Immature natural killer cell (primary cell): ENCODE measurements around the gene MRGPRD. TPM values are rescaled to one million over a fixed set of nuclear protein-coding genes. Genes with fewer than 3 reads are reported as not detected.

Source experiments
- DNase-seq, 3 donors: peaks; one replicate each; pipeline ENCODE4 v3.0.0; 2022; ENCODE audit warnings: mixed read lengths in 1 of 3
- H3K27ac Mint-ChIP-seq, 6 donors: one replicate each; pipeline ENCODE4 v1.8.0; 2020; ENCODE audit warnings: mixed read lengths in 6 of 6, mild to moderate bottlenecking in 5 of 6, inconsistent platforms in 4 of 6, moderate library complexity in 3 of 6
- H3K27me3 Mint-ChIP-seq, 3 donors: one replicate each; pipeline ENCODE4 v1.8.0; 2020 to 2021; ENCODE audit warnings: low read depth in 3 of 3, mild to moderate bottlenecking in 3 of 3, mixed read lengths in 3 of 3, moderate library complexity in 3 of 3, inconsistent platforms in 1 of 3
- H3K36me3 Mint-ChIP-seq, 3 donors: one replicate each; pipeline ENCODE4 v1.8.0; 2020; ENCODE audit warnings: mixed read lengths in 3 of 3, inconsistent platforms in 2 of 3, mild to moderate bottlenecking in 2 of 3
- H3K4me1 Mint-ChIP-seq, 2 donors: one replicate each; pipeline ENCODE4 v1.8.0; 2020; ENCODE audit warnings: inconsistent platforms in 2 of 2, mild to moderate bottlenecking in 2 of 2, mixed read lengths in 2 of 2, moderate library complexity in 1 of 2
- H3K4me3 Mint-ChIP-seq, 5 donors: one replicate each; pipeline ENCODE4 v1.8.0; 2020; ENCODE audit warnings: mild to moderate bottlenecking in 5 of 5, mixed read lengths in 5 of 5, inconsistent platforms in 3 of 5, moderate library complexity in 3 of 5
- H3K9me3 Mint-ChIP-seq, 6 donors: one replicate each; pipeline ENCODE4 v1.8.0; 2020; ENCODE audit warnings: mild to moderate bottlenecking in 6 of 6, mixed read lengths in 6 of 6, inconsistent platforms in 4 of 6, moderate library complexity in 3 of 6
- polyA plus RNA-seq, 3 donors: library from polyadenylated mRNA; unstranded; fragments of 300-500 nt; fragmentation: Illumina TruSeq; gene quantifications; one replicate each; pipeline ENCODE4 v1.2.3, GENCODE V29; 2021

Gene MRGPRD
- polyA plus RNA-seq, 3 donors from 2014 or later = not detected

DNA sequence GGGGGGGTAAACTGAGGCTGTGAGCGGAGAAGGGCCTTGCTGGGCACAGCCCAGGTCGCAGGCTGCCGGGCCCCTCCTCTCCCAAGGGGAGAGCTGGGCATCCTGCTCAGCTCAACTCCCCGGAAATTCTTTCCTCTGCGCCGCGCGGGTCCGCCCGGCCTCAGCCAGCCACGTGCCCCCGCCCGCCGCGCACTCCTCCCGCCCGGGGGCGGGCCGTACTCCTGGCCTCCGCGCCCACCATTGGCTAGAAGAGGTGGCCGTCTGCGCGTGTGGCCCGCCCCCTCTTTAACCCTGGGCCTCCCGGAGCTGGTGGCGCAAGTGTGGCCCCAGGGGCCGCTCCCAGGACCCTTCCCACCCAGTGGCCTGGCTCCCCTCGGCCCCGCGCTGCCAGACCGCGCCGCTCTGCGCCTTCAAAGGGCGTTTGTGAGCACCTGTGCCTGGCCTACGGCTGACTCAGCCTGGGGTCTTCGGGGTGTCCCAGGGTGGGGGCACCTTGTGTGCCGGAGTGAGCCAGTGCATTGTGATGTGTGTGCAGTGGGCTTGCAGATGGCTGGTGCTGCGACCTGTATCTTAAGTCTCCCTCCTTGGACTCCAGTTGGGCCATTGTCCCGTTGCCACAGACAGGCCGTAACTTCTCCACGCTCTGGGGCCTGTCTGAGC lies 30.3 kb upstream of the MRGPRD start:
- Mint-ChIP-seq H3K9me3 (no peaks in the 10 kb centered on the region), H3K27me3 (peaks cover 6 to 13% (median 7%) of the 10 kb centered on the region in 3 donors), H3K36me3 (no peaks in the 10 kb centered on the region), H3K4me1 (peaks cover 0 to 1% of the 10 kb centered on the region in 2 donors), H3K4me3 (peak overlapping the region in 1 of 5 donors; percentile 7), H3K27ac (no peak overlapping the region)
- peak in 2 of 3 donors; percentile 10 to 19 for DNase-seq

DNA sequence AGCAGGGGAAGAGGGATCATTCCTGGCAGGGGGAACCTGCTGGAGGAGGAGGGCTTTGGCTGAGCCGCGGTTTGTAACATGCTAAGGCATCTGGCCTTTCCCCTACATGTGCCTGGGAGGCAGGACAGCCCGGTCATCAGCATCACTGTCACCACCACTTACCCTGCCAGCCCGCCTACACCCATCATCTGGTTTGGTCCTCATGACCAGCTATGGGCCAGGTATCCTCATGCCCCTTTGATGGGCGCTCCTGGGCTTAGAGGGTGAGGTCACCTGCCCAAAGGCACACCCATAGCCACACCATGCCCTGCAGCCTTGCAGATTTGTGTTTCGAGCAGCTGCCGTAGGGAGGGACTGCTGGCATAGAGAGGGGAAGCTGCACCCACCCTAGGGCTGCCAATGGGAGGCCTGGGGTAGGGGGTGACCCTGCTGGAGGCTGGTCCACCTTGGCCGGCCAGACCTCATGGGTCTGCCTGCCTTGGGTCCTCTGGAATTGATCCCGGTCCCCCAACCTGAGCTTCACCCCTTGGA lies 29.6 kb upstream of the MRGPRD start:
- H3K4me3 Mint-ChIP-seq = no peak overlapping the region
- peaks cover 0 to 1% of the 10 kb centered on the region in 2 donors for H3K4me1 Mint-ChIP-seq
- peaks cover 7 to 13% (median 9%) of the 10 kb centered on the region in 3 donors for H3K27me3 Mint-ChIP-seq
- no peaks in the 10 kb centered on the region for H3K36me3 Mint-ChIP-seq
- no peaks in the 10 kb centered on the region for H3K9me3 Mint-ChIP-seq
- H3K27ac Mint-ChIP-seq = no peak overlapping the region
- no peak for DNase-seq

DNA sequence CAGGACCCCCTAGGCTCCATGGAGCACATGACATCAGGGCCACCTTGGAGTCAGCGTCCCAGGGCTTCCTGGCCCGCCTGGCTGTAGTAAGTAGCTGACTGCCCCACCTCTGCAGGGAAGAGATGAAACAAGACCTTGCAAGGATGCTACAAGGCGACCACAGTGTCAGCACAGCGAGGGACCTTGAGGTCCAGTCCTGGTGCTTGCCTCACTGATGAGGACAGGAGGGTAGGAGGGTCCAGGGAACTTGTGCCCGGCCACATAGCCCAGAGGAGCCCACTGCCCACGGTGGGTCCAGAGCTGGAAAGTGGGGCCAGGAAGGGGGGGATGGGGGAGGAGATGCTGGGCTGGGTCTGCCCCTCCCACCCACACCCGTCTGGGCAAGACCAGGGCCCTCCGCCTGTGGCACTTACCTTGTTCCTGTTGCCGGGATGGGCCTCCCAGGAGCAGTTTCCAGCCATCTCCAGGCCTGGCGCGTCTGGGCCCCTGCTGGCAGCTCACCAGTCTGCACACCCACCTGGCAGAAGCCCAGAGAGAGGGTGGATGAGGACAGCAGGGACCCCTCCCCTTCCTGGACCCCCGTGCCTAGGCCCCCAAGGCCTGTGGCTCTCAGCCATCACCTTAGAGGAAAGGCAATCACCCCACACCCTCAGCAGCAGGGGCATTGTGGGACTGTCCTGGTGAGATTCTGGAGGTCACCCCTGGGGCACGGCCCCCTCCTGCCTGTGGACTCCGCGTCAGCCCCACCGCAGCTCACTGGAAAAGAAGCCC lies 28.8 kb upstream of the MRGPRD start:
- Mint-ChIP-seq H3K27me3 (peaks cover 9 to 13% (median 10%) of the 10 kb centered on the region in 3 donors), H3K36me3 (no peaks in the 10 kb centered on the region), H3K4me1 (peaks cover 0 to 1% of the 10 kb centered on the region in 2 donors), H3K4me3 (no peak overlapping the region), H3K27ac (no peak overlapping the region), H3K9me3 (no peaks in the 10 kb centered on the region)
- no peak for DNase-seq

DNA sequence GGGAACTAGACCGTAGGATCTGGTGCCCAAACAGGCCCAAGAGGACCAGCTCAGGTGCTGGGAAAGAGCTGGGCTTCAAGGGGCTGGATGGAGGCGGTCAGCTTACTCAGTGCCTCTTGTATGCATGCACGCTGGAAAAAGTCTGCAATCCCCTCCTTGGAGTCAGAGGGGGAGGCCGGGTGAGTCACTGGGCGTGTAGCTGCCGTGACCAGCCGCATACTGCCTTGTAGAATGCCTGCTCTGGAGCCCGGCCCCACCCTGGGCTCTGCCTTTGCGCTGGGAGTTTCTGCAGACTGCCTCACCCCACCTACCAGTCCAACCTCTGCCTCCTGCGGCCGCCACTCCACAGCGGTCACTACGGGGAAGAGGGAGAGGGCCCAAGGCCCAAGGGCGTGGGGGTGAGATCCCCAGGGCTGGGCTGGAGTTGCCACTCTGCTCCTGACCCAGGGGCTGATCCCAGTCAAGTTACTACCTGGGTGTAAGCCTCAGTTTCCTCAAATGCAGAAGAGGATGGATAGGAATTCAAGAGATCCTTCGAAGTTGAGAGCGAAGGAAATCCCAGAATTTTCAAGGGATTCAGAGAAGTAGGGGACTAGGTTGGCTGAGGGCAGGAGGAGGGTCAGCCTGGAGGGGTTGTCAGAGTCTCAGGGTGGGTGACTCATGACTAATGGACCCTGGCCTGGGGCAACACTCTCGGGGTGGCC lies 28.1 kb upstream of the MRGPRD start:
- DNase-seq = no peak
- no peaks in the 10 kb centered on the region for H3K36me3 Mint-ChIP-seq
- peaks cover 9 to 13% (median 9%) of the 10 kb centered on the region in 3 donors for H3K27me3 Mint-ChIP-seq
- H3K9me3 Mint-ChIP-seq = no peaks in the 10 kb centered on the region
- H3K27ac Mint-ChIP-seq = no peak overlapping the region
- peaks cover 0 to 1% of the 10 kb centered on the region in 2 donors for H3K4me1 Mint-ChIP-seq
- no peak overlapping the region for H3K4me3 Mint-ChIP-seq

DNA sequence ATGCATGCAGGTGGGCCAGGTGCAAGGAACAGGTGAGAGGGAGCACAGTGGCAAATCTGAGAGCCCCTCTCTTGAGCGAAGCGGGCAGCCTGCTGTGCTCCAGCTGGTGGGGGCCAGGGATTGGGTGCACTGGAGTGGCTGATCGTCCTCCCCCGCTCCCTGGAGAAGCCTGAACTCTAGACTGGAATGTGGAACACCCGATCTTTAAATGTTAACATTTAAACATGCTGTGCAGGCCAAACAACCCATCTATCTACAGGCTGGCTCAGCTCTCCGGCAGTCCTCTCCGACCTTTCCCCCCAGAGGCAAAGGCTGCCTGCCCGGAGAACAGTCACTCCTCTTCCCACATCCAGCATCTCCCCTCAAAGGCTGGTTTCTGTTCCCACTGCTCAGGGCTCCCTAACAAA lies 27.2 kb upstream of the MRGPRD start:
- no peak for DNase-seq
- H3K36me3 Mint-ChIP-seq = no peaks in the 10 kb centered on the region
- peaks cover 10 to 11% (median 11%) of the 10 kb centered on the region in 3 donors for H3K27me3 Mint-ChIP-seq
- H3K4me3 Mint-ChIP-seq = no peak overlapping the region
- H3K4me1 Mint-ChIP-seq = peaks cover 0 to 1% of the 10 kb centered on the region in 2 donors
- H3K27ac Mint-ChIP-seq = no peak overlapping the region
- no peaks in the 10 kb centered on the region for H3K9me3 Mint-ChIP-seq

DNA sequence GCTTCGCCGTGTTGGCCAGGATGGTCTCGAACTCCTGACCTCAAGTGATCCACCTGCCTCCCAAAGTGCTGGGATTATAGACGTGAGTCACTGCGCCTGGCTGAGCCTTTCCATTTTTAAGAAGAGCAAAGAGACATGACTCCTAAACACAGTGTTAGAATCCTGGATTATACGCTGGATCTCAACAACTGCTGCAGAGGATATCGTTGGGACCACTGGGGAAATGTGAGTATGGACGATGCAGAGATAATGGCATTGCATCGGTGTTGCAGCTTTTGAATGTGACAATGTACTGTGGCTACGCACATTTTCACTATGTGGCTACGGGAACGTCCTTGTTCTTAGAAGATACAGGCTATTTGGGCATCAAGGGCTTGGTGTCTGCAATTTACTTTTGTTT lies 26.0 kb upstream of the MRGPRD start:
- no peaks in the 10 kb centered on the region for H3K9me3 Mint-ChIP-seq
- no peak for DNase-seq
- H3K27me3 Mint-ChIP-seq = peaks cover 8 to 11% (median 8%) of the 10 kb centered on the region in 3 donors
- H3K4me3 Mint-ChIP-seq = no peak overlapping the region
- no peaks in the 10 kb centered on the region for H3K36me3 Mint-ChIP-seq
- peaks cover 0 to 1% of the 10 kb centered on the region in 2 donors for H3K4me1 Mint-ChIP-seq
- H3K27ac Mint-ChIP-seq = no peak overlapping the region

DNA sequence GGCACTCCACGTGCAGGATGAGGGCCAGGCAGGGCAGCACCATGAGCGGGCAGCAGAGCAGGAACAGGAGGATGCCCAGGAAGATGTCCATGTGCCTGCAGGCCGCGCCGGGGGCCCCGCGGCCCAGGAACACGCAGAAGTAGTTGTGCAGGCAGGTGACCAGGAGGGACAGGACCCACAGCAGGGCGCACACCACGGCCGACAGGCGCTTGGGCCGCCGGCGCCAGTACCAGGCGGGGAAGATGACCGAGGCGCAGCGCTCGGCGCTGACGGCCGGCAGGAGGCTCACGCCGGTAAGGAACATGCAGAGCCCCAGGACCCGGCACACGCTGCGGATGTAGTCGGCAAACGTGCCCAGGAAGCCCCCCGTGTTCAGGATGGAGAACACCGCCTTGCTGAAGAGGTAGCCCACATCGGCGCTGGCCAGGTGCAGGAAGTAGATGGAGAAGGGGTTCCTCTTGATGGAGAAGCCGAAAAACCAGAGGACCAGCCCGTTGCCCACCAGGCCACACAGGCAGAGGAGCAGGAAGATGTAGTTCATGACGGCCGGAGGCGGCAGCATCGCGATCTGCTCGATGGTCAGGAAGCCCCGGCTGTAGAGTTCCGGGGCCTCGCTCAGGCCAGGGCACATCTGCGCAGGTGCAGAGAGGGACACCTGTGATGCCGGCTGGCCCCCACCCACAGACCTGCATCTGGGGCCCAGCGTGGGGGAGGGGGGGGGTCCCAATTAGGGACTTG lies 25.0 kb upstream of the MRGPRD start:
- Mint-ChIP-seq H3K4me1 (peaks cover 0 to 2% of the 10 kb centered on the region in 2 donors), H3K36me3 (no peaks in the 10 kb centered on the region), H3K4me3 (peak overlapping the region in 1 of 5 donors; percentile 20), H3K27me3 (peaks cover 6 to 9% (median 7%) of the 10 kb centered on the region in 3 donors), H3K27ac (no peak overlapping the region), H3K9me3 (no peaks in the 10 kb centered on the region)
- no peak for DNase-seq

DNA sequence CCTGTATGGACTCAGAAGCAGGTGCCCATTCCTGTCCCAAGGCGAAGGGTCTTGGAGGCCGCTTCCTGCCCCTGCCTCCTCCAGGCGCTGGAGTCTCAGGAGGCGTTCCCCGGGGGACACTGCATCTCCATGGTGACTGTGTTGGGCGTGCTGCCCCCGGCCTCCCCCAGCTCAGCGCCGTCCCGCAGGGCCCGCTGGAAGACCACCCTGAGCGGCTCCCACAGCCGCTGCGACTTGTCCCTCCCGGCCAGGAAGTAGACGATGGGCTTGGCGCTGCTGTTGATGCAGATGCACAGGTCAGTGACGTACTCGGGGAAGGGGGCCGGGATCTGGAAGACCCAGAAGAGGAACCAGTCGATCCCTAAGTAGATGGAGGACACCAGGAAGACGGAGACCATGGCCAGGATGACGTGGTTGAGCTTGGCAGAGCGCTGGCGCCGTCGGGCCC lies 24.4 kb upstream of the MRGPRD start:
- no peaks in the 10 kb centered on the region for H3K9me3 Mint-ChIP-seq
- no peaks in the 10 kb centered on the region for H3K36me3 Mint-ChIP-seq
- H3K27me3 Mint-ChIP-seq = peaks cover 7 to 9% (median 8%) of the 10 kb centered on the region in 3 donors
- no peak overlapping the region for H3K27ac Mint-ChIP-seq
- H3K4me3 Mint-ChIP-seq = peak overlapping the region in 1 of 5 donors; percentile 20
- DNase-seq = no peak
- peaks cover 0 to 4% of the 10 kb centered on the region in 2 donors for H3K4me1 Mint-ChIP-seq

DNA sequence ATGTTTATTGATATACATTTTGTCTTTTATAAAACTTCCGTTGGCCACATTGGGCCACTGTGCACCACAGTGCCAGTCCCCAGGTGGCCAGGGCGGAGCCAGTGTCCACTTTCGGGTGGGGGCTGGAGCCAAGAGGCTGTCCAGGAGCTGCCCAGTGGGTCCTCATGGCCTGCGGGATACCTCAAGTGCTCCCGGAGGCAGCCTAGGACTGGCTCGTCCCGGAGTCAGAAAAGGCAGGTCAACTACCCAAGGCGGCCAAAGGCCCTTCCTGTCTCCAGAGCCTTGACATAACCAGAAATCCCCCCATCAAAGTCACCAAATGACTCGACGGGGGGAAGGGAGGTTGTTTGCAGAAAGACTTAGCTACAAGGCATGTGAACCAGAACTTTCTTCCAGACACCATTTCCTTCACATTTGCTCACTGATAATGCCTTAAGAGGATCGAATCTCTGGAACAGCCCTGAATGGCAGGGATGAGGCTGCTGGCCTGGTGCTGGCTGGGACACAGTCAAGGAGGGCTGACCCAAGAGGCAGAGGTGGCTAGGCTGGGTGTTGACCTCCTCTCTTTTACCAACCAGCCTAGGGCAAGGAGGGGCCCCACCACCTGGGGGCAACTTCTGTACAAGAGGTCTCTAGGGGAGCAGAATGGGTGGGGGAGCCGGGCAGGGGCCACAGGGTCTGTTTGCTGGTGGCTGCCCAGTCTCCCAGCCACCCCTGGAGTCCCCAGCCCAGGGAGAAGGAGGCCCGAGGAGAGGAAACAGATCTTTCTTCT lies 23.8 kb upstream of the MRGPRD start:
- peaks cover 2 to 9% of the 10 kb centered on the region in 2 donors for H3K4me1 Mint-ChIP-seq
- H3K9me3 Mint-ChIP-seq = no peaks in the 10 kb centered on the region
- H3K36me3 Mint-ChIP-seq = no peaks in the 10 kb centered on the region
- peaks cover 7 to 10% (median 9%) of the 10 kb centered on the region in 3 donors for H3K27me3 Mint-ChIP-seq
- no peak for DNase-seq
- H3K27ac Mint-ChIP-seq = no peak overlapping the region
- H3K4me3 Mint-ChIP-seq = no peak overlapping the region

DNA sequence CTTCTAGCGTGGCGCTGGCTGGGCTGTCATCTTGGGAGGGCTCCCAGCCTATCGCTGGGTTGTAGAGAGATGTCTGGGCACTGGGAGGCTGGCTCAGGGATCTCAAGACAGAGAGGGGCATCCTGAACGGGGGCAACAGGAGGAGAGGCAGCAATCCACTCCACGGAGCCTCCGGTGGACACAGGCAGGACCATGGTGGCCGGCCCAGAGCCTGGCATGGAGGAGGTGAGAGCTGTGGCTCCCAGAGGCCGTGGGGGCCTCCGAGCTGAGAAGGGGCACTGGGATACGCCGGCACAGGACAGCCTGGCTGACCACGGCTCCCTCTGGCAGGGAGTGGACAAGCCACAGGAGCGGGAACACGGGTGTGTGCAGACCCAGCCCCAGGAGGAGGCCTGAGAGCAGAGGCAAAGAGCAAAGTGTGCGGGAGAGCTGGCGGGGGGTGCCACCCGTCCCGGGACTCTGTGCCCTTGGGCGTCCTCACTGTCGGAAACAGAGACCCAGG lies 23.1 kb upstream of the MRGPRD start:
- H3K36me3 Mint-ChIP-seq = no peaks in the 10 kb centered on the region
- peaks cover 8 to 16% of the 10 kb centered on the region in 2 donors for H3K4me1 Mint-ChIP-seq
- H3K27me3 Mint-ChIP-seq = peaks cover 2 to 16% (median 12%) of the 10 kb centered on the region in 3 donors
- H3K9me3 Mint-ChIP-seq = no peaks in the 10 kb centered on the region
- no peak overlapping the region for H3K27ac Mint-ChIP-seq
- no peak for DNase-seq
- no peak overlapping the region for H3K4me3 Mint-ChIP-seq

DNA sequence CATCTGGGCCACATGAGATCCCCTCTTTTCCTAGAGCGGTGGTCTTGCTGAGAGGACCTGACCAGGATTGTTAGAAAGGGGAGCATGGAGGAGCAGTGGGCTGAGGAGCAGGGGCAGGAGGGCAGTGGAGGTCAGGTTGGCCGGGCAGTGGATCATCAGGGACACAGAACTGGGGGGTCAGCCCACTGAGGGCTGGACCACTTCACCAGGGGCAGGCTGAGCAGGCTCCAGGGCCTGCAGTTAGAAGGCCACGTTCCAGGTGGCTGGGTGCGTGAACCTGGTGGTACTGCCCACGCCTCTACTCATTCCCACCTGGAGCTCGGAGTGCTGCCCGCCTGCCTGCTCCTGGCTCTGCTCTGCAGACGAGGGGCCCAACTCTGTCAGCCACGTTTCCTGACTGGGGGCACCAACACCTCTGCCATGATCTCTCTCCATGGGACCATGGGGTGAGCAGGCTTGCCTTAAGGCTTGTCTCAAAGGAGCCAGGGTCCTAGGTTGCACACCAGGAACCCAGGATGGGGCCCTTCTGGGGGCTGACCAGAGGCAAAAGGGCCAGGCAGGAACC lies 22.6 kb upstream of the MRGPRD start:
- H3K4me1 Mint-ChIP-seq = peaks cover 14 to 21% of the 10 kb centered on the region in 2 donors
- H3K4me3 Mint-ChIP-seq = no peak overlapping the region
- no peak for DNase-seq
- no peaks in the 10 kb centered on the region for H3K9me3 Mint-ChIP-seq
- H3K27me3 Mint-ChIP-seq = peaks cover 2 to 16% (median 12%) of the 10 kb centered on the region in 3 donors
- peak overlapping the region in 1 of 6 donors; percentile 46 for H3K27ac Mint-ChIP-seq
- H3K36me3 Mint-ChIP-seq = no peaks in the 10 kb centered on the region

DNA sequence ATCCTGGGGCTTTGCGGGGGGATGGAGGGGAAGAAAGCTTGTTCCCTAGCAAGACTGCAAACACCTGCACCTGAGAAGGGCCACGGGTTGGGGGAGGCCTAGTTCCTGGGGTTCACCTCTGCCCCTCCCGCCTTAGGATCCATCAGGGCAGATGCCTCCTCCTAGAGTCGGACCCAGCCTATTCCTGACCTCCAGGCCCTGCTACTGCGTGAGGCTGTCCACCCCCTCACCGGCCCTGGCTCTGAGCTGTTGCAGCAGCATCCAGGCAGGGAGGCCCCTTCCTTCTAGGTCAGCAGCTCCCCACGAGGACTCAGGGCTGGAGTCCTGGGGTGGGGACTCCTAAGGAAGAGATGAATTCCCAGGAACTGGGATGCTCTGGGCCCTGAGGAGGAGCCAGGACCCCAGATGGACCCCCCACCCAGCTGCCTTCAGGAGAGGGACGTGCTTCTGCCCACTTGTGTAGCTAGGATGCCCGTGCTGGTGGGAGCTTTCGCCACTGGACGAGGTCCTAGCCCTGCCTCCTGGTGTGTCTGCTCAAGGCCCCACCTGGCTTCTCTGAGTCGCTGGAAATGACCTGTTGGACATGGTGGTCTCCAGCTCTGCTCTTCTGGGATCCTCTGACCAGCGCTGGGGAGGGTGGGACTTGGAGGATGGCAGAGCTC lies 21.9 kb upstream of the MRGPRD start:
- peak overlapping the region in 1 of 6 donors; percentile 46 for H3K27ac Mint-ChIP-seq
- no peak for DNase-seq

More for the DNA sequence above, 21.9 kb upstream of the MRGPRD start:
- peaks cover 20 to 28% of the 10 kb centered on the region in 2 donors for H3K4me1 Mint-ChIP-seq
- no peaks in the 10 kb centered on the region for H3K9me3 Mint-ChIP-seq
- no peak overlapping the region for H3K4me3 Mint-ChIP-seq
- peaks cover 2 to 16% (median 12%) of the 10 kb centered on the region in 3 donors for H3K27me3 Mint-ChIP-seq
- H3K36me3 Mint-ChIP-seq = no peaks in the 10 kb centered on the region
